HL-60 (cell line): ENCODE data around the gene ICAM3.

ENCODE experiments used
- DNase-seq, 2 experiments: peaks; one replicate each; pipeline ENCODE4 v3.0.0-alpha.2; 2010 to 2020; ENCODE audit warnings: low read depth in 1 of 2, low spot score in 1 of 2
- H3K27ac ChIP-seq: fragments of 250-450 bp; sonication (Bioruptor Pico); replicated peaks from 2 replicates; pipeline ENCODE4 v1.5.1; 2020; ENCODE audit warnings: mild to moderate bottlenecking, moderate library complexity
- H3K27me3 ChIP-seq: fragments of 250-450 bp; sonication (Bioruptor Pico); 2 replicates; pipeline ENCODE4 v1.5.1; 2021; ENCODE audit warnings: mild to moderate bottlenecking, moderate library complexity; ENCODE audit not compliant: insufficient read depth, poor library complexity, severe bottlenecking
- H3K4me3 ChIP-seq: replicated peaks from 2 replicates; pipeline ENCODE4 v1.5.1; 2011; ENCODE audit warnings: mild to moderate bottlenecking, control low read depth, low read length; ENCODE audit not compliant: insufficient read depth
- GABPA ChIP-seq: IDR thresholded peaks from 2 replicates; pipeline ENCODE4 v1.6.1; 2012; ENCODE audit warnings: low read depth
- POLR2AphosphoS5 ChIP-seq: IDR thresholded peaks from 2 replicates; pipeline ENCODE4 v1.6.1; 2012; ENCODE audit warnings: low read depth
- SPI1 ChIP-seq: IDR thresholded peaks from 2 replicates; pipeline ENCODE4 v1.6.1; 2012; ENCODE audit warnings: low read depth, mild to moderate bottlenecking, borderline replicate concordance
- TF ChIP-seq, protein P1 (sequence below): IDR thresholded peaks from 2 replicates; pipeline ENCODE4 v1.6.1; 2012; ENCODE audit warnings: low read depth; ENCODE audit not compliant: insufficient replicate concordance
- TF ChIP-seq, protein P2 (sequence below): IDR thresholded peaks from one replicate; pipeline ENCODE4 v1.5.1; 2011; ENCODE audit warnings: low read length, control low read depth, inconsistent platforms; ENCODE audit not compliant: insufficient read depth

ICAM3 gene

DNA sequence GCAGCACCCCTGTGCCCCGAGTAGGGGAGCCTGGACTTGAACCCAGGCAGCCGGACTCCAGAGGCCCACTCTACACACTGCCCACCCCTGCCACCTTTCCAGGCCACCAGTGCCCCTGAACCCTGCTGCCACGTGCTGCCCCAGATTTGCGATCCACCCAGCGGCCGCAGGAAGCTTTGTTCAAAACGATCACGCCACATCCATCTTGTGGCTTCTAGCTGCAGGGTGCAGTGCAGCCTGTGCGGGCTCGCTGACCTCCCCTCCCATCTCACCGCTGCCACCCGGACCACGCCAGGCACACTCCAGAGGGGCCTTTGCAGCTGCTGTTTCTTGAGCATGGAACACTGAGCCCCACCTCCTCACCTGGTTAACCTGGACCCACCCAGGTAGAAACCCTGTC, 9.9 kb downstream of the ICAM3 start:
- no peaks in the 10 kb centered on the region for H3K27me3 ChIP-seq
- H3K27ac ChIP-seq, result no peak overlapping the region
- no peak for DNase-seq
- no peak overlapping the region for H3K4me3 ChIP-seq
- TF ChIP-seq, protein P1, sequence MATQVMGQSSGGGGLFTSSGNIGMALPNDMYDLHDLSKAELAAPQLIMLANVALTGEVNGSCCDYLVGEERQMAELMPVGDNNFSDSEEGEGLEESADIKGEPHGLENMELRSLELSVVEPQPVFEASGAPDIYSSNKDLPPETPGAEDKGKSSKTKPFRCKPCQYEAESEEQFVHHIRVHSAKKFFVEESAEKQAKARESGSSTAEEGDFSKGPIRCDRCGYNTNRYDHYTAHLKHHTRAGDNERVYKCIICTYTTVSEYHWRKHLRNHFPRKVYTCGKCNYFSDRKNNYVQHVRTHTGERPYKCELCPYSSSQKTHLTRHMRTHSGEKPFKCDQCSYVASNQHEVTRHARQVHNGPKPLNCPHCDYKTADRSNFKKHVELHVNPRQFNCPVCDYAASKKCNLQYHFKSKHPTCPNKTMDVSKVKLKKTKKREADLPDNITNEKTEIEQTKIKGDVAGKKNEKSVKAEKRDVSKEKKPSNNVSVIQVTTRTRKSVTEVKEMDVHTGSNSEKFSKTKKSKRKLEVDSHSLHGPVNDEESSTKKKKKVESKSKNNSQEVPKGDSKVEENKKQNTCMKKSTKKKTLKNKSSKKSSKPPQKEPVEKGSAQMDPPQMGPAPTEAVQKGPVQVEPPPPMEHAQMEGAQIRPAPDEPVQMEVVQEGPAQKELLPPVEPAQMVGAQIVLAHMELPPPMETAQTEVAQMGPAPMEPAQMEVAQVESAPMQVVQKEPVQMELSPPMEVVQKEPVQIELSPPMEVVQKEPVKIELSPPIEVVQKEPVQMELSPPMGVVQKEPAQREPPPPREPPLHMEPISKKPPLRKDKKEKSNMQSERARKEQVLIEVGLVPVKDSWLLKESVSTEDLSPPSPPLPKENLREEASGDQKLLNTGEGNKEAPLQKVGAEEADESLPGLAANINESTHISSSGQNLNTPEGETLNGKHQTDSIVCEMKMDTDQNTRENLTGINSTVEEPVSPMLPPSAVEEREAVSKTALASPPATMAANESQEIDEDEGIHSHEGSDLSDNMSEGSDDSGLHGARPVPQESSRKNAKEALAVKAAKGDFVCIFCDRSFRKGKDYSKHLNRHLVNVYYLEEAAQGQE, result no peak
- TF ChIP-seq GABPA (no peak), SPI1 (no peak), POLR2AphosphoS5 (no peak)
- TF ChIP-seq, protein P2, sequence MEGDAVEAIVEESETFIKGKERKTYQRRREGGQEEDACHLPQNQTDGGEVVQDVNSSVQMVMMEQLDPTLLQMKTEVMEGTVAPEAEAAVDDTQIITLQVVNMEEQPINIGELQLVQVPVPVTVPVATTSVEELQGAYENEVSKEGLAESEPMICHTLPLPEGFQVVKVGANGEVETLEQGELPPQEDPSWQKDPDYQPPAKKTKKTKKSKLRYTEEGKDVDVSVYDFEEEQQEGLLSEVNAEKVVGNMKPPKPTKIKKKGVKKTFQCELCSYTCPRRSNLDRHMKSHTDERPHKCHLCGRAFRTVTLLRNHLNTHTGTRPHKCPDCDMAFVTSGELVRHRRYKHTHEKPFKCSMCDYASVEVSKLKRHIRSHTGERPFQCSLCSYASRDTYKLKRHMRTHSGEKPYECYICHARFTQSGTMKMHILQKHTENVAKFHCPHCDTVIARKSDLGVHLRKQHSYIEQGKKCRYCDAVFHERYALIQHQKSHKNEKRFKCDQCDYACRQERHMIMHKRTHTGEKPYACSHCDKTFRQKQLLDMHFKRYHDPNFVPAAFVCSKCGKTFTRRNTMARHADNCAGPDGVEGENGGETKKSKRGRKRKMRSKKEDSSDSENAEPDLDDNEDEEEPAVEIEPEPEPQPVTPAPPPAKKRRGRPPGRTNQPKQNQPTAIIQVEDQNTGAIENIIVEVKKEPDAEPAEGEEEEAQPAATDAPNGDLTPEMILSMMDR, result no peak

DNA sequence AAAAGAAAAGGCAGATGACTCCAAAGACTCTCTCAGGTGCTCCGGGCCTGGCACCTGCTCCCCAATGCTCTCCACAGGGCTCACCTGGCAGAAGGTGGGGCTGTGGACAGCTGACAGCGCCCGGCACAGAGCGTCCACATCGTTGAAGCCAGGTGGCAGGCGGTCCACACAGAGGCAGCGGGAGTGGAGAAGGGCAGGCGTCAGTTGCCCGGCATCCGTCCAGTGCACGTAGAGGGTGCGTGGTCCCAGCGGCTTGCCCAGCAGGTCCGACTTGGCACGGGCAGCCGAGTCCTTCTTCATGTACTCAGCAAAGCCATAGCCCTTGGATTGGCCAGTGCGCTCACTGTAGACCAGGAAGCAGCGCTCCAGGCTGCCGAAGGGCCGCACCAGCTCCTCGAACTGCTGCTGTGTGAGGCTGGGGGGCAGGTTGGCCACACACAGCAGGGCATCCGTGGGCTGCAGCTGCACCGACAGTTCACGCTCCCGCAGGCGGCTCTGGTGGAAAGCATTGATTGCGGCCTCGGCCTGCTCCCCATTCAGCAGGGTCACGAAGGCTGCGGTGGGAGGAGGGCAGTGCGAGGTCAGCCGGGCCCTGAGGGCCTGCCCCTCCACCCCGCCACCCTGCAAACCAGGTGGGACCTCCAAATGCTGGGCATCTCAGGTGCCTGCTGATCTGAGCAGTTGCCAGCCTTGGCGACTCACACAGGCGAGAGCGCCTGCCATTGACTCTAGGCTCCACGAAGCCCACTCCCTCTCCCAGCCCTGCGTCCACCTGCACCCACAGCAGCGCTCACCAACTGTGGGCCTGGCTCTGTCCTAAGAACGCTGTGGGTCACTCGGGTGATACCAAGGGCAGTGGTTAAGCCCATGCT, 10.6 kb downstream of the ICAM3 start:
- TF ChIP-seq, protein P1, result no peak
- no peak for TF ChIP-seq SPI1
- TF ChIP-seq POLR2AphosphoS5, result no peak
- TF ChIP-seq, protein P2, result no peak
- no peak for TF ChIP-seq GABPA
- H3K27me3 ChIP-seq, result no peaks in the 10 kb centered on the region
- no peak overlapping the region for H3K4me3 ChIP-seq
- DNase-seq, result no peak
- no peak overlapping the region for H3K27ac ChIP-seq

DNA sequence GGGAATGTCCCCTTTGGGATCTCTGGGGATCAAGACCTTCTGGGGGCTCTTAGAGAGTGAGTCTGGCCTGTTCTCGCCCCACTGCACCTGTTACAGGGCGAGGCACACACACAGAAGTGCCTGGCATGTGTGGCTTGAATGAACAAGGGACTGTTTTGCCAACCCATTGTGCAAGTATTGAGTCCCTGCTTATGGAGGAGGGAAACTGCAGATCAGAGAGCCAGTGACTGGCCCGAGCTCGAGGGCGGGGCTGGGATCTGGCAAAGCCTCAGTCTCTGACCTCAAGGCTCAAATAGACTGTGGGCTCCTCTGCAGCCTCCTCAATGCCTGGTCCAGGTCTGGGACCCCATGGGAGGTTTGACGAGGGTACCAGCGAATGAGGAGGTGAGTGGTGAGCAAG, 11.6 kb downstream of the ICAM3 start:
- no peak for DNase-seq
- TF ChIP-seq SPI1, result no peak
- TF ChIP-seq, protein P2, result no peak
- TF ChIP-seq, protein P1, result no peak
- TF ChIP-seq GABPA, result no peak
- TF ChIP-seq POLR2AphosphoS5, result no peak
- H3K27me3 ChIP-seq, result no peaks in the 10 kb centered on the region
- no peak overlapping the region for H3K27ac ChIP-seq
- no peak overlapping the region for H3K4me3 ChIP-seq
